ENCODE data around the gene GNB4.
A peak's percentile ranks its signal among the peaks of the same experiment; 100 is the strongest.

The GNB4 gene

GRCh38 chr3:179355996-179356395 lies 95.3 kb downstream of the GNB4 start:
- DNase-seq (ENCODE audit: low spot score): no peak

DNA sequence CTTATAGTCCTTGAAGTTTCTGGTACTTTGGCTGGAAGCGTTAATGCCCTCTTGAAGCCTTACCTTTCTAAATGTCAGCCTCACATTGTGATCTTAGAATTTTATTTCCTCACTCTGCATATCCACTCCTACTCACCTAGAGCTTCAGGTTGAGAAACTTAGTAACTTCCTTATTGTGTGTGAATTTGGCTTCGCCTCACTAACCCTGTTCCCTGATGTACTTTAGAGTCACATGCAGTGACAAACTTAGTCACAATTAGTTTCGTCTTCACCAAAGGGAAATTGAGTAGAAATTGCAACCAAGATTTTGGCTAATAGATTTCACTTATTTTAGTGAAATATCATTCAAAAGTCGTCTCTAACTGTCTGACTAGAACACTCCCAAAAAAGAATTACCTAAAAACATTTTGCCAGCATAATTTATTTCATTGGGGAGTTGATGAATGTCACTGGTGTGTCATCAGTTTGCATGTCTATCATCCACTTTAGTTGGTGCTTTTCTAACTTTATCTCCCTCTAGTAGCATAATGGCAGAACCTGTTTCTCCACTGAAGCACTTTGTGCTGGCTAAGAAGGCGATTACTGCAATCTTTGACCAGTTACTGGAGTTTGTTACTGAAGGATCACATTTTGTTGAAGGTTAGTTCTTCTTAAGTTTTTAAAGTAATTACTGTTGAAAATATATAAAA lies 102.8 kb downstream of the GNB4 start:
- DNase-seq (ENCODE audit: low spot score): no peak

DNA sequence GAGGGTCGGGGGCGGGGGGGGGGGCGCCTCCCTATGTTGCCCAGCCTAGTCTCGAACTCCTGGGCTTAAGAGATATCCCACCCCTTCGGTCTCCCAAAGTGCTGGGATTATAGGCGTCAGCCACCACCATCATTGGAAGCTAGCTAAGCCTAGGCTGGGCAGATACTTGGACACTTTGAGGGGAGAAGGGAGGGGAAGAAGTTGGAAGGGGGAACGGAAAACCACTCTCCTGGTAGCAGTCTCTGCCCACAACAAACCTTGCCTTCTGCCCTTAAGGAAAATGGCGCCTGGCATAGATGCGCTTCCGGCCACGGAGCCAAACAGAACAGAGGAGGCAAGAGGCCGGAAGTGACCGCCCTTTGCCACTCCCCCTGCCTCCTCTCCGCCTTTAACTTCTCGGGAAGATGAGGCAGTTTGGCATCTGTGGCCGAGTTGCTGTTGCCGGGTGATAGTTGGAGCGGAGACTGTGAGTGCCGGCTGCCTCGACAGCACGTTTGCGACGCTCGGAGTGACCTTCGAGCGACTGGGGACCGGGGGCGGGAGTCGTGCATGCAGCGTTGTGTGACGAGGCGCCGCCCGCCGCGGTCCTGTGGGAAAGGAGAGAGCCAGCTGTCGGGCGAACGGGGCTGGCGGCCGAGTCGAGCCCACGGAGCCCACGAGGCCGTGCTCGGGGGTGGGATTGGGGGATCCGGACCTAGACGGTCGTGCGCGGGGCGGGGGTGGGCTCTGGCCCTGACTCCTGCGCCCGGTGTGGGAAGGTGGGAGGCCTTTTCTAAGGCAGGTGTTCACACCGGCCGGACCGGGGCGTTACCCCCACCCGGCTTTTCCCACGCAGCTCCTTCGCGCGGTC lies 103.7 kb downstream of the GNB4 start, which contains the start of gene MFN1:
Gene MFN1, plus strand, starts transcription at position 365 of the 850 bp plus-strand sequence. CDS start 1,143 bp downstream, outside the sequence.
- peak; percentile 95 for DNase-seq (ENCODE audit: low spot score)
